Stimulated activated CD4-positive, alpha-beta T cell treated with anti-CD3 and anti-CD28 coated beads, Interleukin-1b, Interleukin-23, amount 100 ng/mL, for 48 hours (primary cell): ENCODE results near the gene DGCR2.
"Not testable (repeated sequence)": the region's sequence is repeated elsewhere in the genome, so short reads cannot be mapped to it uniquely, and the experiment has no call there.

Experiments
- DNase-seq: peaks from one replicate; pipeline ENCODE4 v3.0.0-alpha.2; 2020

DGCR2 gene

GRCh38 chr22:19072853-19073252, 49.4 kb downstream of the DGCR2 start:
- not testable (repeated sequence) for DNase-seq

- DNase-seq = no peak
These were observed 51.6 kb downstream of the DGCR2 start for GRCh38 chr22:19070397-19071169.

GRCh38 chr22:19069451-19069850, 52.8 kb downstream of the DGCR2 start:
- DNase-seq = no peak

- no peak for DNase-seq
These were observed 53.4 kb downstream of the DGCR2 start for GRCh38 chr22:19068784-19069271.

- no peak for DNase-seq
These were observed 54.4 kb downstream of the DGCR2 start for GRCh38 chr22:19067696-19068348.

- DNase-seq = no peak
These were observed 55.5 kb downstream of the DGCR2 start for GRCh38 chr22:19066531-19067271.

GRCh38 chr22:19065929-19066328, 56.3 kb downstream of the DGCR2 start:
- DNase-seq = no peak

- no peak for DNase-seq
These were observed 56.8 kb downstream of the DGCR2 start for GRCh38 chr22:19065298-19065859.

- no peak for DNase-seq
These were observed 57.7 kb downstream of the DGCR2 start for GRCh38 chr22:19064354-19065054.

- DNase-seq = no peak
These were observed 58.4 kb downstream of the DGCR2 start for GRCh38 chr22:19063581-19064353.

- no peak for DNase-seq
These were observed 59.3 kb downstream of the DGCR2 start for GRCh38 chr22:19062943-19063308.

GRCh38 chr22:19062139-19062942, 59.9 kb downstream of the DGCR2 start:
- no peak for DNase-seq

GRCh38 chr22:19061471-19062138, 60.6 kb downstream of the DGCR2 start:
- DNase-seq = no peak

- no peak for DNase-seq
These were observed 61.7 kb downstream of the DGCR2 start for GRCh38 chr22:19060356-19061009.

- DNase-seq = no peak
These were observed 62.5 kb downstream of the DGCR2 start for GRCh38 chr22:19059481-19060278.

GRCh38 chr22:19058713-19059451, 63.3 kb downstream of the DGCR2 start:
- DNase-seq = no peak

- DNase-seq = no peak
These were observed 64.2 kb downstream of the DGCR2 start for GRCh38 chr22:19057999-19058491.

- no peak for DNase-seq
These were observed 64.7 kb downstream of the DGCR2 start for GRCh38 chr22:19057539-19057938.
